GM19395 (cell line): ENCODE measurements around the gene MLEC.
"Not testable (repeated sequence)": the region's sequence is repeated elsewhere in the genome, so short reads cannot be mapped to it uniquely, and the experiment has no call there.

Experiments
- ATAC-seq: cut with Tn5 transposase; IDR thresholded peaks from one replicate; pipeline ENCODE4 v1.9.1; 2021; ENCODE audit warnings: mild to moderate bottlenecking, moderate library complexity; ENCODE audit not compliant: unreplicated experiment

MLEC gene

GRCh38 chr12:120661432-120661831, 25.5 kb upstream of the MLEC start:
- no peak for ATAC-seq

- ATAC-seq = peak; percentile 76
Observed at GRCh38 chr12:120662879-120663278, 24.1 kb upstream of the MLEC start.

DNA sequence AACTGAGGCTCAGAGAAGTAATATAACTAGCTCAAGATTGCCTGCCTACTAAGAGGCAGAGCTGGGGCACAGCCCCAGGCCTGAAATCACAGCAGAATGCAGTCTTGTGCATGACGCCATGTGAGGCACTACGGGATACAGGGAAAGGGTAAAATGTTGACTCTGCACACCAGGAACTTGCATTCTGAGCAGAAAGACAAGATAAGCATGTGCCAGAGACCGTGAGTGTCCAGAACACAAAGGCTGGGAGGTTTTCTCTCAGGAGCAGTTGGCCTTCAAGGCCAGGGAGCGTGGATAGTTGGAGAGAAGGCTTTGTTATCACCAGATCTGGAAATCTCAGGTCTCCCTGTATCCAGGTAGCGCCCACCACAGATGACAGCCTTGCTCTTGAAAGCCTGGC, 23.2 kb upstream of the MLEC start:
- no peak for ATAC-seq

DNA sequence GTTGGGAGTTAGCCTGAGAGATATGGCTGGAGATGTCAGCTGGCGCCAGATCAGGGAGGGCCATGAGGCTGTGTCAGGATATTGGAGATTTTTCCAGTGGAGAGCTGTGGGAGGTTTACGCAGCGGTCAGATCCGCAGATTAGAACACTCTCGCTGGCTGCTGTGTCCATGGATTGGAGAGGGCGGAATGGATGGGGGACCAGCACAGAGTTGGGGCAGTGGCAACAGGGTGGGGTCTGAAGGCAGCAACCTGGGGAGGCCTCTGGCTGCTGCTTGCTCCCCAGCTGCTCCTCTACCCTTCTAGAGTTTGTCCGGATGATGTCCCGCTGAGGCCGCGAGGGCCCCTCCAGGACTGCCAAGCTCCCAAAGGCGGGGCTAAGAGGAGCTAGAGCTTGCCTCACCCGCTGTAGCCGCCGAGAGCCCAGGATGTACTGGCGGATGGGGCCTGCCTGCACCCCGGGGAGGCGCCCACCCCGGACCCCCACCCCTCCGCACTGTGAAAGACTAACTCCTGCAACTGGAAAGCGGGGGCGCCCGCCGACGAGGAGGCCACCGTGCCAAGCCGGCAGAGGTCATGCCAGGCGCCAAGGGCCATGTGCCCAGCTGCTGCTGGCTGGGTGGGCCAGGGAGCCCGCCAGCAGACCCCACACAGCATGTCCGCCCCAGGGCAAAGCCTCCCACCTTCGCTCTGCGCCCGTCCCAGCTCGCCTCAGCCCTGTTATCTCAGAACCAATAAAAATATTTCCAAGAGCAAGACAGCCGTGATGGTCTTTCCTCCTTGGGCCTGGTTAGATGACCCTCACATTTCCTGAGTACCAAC, 20.2 kb upstream of the MLEC start:
- ATAC-seq = no peak

GRCh38 chr12:120668091-120668867, 18.7 kb upstream of the MLEC start:
- no peak for ATAC-seq

DNA sequence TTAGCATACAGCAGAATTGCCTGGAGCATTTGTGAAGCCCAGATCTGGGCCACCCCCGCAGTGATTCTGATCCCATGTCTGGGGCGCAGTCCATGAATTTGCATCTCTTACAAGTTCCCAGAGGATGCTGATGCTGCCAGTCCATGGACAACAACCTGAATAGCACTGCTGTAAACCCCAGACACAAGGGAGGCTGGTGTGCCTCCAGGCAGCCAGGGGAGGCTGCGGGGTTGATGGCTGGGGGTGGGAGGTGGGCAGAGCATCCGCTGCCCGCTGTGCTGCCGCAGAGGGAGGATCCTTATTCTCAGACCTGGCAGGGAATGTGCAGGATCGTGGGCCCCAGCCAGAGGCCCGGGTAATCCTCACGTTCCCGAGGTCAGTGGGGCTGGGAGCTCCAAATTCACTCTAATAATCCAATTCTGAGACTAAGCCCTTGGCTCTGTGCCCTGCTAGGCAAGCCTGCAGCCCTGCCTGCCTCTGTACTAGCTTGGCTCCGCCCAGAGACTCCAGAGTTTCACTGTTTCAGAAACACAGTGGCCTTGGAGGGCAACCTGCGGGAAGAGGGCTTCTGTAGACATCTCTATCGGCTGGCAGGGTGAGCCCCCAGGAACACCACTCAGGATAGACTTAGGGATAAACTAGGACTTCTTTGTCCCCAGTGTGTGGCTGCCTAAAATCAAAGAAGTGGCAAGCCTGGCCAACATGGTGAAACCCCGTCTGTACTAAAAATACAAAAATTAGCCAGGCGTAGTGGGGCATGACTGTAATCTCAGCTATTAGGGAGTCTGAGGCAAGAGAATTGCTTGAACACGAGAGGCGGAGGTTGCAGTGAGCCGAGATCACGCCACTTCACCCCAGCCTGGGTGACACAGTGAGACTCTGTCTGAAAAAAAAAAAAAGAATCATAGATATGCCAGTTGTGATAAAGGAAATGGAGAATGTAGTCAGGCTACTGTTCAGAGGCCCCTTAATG, 17.8 kb upstream of the MLEC start:
- ATAC-seq = peak; percentile 73

GRCh38 chr12:120670237-120670636, 16.7 kb upstream of the MLEC start:
- ATAC-seq = not testable (repeated sequence)

DNA sequence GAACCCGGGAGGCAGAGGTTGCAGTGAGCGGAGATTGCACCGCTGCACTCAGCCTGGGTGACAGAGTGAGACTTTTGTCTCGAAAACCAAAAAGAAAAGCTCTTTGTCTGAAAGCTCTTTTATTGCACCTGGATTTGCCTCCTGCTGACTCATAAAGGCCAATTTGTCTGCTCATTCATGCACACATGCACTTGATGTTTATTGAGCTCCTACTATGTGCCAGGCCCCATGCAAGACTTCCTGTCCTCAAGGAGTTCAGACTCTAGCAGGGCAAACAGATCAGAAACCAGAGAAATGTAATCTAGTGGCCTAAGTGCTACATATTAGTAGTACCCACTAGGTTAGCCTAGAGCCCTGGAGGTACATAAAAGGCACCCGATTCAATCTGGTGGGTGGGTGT, 16.3 kb upstream of the MLEC start:
- ATAC-seq = no peak

GRCh38 chr12:120674097-120674636, 12.8 kb upstream of the MLEC start:
- ATAC-seq = no peak

DNA sequence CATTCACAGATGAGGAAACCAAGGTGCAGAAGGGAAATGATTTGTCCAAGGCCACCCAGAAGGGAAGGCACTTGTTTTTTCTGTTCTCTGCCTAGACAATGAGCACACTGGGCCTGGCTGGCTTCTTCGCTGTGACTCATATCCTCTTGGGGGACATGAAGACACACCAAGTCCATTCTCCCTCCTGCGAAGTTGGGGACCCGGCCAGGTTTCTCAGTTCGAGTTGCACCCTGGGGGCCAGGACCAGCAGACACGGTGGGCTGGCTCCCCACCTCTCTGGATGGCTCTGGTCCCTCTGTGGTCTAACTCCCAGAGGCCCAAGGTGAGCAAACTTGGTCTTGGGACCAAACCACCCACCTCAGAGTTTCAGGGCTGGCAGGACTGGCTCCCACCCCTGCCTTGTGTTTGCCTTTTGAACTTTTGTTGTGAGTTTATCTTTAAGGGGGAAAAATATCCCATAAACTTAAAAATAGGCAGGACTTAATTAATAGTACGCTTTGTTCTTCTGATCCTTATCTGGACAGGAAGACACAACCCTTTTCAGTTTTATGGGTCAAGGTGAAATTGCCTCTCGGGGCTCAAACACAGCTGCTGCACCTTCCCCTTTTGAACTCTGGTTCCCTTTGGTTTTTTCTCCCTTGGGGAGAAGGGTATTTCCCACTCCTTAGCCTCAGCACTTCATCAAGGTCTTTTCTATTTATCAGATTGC, 9.0 kb upstream of the MLEC start:
- ATAC-seq = peak; percentile 59

DNA sequence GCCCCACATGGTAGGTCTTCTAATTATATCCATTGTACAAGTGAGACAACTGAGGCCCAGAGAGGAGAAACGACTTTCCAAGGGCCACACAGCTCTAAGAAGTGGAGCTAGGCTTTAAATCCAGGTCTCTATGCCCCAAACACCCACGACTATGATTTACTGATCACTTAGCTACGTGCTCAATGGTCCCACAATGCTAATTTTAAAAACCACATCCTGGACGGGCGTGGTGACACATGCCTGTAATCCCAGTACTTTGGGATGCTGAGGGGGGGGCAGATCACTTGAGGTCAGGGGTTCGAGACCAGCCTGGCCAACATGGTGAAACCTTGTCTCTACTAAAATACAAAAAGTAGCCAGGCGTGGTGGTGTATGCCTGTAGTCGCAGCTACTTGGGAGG, 8.4 kb upstream of the MLEC start:
- no peak for ATAC-seq

DNA sequence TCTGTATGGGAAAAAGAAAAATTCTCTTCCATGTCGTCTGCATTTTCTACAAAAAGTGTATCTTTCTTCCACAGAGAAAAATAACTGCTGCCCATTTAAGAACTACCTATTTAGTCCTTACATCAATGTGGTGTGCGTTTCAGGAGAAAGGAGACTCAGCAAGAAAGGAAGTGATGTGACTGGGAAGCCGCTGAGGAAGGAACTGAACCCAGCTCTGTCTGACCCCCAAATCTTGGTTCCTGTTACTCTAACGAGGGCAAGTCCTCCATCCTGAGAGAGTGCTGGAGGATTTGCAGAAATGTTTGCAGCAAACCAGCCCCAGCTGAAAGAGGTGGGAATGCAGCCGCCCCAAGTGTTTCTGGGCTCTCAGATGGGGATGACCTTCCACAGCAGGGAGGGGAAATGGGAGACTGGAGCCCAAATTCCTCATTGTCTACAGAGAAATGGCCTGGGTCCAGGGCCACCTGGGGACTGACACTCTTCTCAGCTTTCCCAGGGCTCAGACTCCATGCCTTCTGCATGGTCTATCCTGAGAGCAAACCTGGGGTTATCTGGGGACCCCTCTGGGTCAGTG, 6.7 kb upstream of the MLEC start:
- no peak for ATAC-seq

- peak; percentile 1 for ATAC-seq
Observed at GRCh38 chr12:120684523-120684932, 2.4 kb upstream of the MLEC start.

- ATAC-seq = no peak
Observed at GRCh38 chr12:120685522-120685921, 1.4 kb upstream of the MLEC start.

DNA sequence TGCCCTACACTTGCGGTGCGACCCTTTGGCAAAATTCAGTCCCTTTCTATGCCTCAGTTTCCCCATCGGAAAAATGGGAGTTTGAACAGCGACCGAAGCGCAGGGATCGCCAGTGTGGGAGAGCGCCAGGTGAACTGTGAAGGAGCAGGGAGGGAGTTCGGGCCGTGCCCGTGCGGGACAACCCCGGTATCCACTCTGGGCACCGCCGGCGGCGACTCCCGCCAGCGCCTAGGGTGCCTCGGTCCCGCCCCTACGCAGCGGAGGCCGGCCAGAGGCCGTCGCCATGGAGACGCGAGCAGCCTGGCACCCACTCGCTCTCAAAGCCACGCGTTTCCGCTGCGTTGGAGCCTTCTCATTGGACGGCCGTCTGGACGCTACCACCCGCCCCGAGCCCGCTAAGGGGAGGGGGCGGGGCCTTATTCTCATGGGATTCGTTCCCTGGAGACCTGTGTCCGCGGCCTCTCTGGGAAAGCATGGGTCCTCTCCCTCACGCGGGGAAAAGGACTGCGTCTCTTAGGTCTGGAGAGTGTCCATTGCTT, 729 bp upstream of the MLEC start:
- peak; percentile 72 for ATAC-seq

DNA sequence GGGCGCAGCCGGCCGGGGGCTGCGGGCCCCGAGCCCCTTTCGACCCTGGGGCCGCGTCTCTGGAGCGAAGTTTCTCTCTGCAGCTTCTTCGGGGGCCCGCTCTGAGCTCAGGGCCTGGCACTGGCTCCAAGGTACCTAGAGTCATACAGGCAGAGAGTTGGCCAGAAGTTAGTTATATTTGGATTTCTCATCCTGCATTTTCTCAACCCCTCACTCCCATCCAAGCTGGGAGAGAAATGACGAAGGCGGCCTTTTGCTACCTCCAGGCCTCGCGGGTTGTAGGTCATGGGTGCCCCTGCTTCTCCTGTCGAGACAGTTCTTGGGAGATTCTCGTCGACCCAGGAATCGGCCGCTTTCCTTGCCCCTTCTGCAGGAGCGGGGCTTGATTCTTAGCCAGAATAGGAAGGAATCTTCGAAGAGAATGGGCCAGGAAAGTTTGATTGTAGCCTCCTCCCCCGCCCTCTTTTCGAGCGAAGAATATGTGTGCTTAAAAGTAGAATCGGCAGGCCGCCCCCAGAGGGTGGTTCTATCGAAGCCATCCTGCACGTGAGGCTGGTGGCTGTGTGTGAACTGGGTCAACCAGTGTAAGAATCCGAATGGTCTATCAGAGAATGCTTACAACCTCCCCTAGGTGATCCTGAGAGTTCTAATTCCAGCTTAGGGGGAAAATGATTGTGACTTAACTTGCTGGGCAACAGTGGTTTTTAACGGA, 785 bp downstream of the MLEC start:
- ATAC-seq = no peak

GRCh38 chr12:120688527-120689071, 1.6 kb downstream of the MLEC start:
- no peak for ATAC-seq

DNA sequence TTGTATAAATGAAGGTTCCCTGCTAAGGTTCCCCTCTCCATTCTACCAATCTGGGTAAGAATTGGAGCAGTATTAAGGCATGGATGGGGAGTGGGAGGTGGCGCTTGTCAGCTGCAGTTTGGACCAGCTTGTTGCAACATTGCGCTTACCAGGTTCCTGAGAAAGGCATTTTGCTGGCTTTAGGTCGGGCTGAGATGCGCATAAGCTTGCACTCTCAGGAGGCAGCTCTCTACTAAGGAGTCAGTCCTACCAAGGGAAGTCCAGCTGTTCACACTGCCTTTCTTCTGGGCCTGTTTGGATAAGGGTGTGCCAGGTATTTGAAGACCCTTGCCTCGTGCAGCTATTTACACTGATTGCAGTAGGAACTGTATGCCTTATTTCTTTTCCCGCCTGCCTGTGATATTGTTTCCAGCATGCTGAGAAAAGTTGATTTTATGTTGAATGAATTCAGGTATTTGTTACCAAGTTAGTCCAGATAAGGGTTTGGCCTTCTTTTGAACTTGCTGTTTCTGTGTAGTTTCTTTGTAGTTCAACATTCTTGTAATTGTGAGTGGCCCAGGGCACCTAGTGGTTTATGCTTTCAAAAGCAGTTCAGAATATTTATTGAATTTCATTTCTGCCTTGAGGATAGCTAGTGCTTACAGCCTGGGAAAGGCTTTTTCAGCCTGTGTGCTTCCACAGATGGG, 2.6 kb downstream of the MLEC start:
- no peak for ATAC-seq
